K562 (cell line): Measurements from ENCODE around the gene CRB2. TPM values are rescaled to one million over a fixed set of nuclear protein-coding genes. Genes with fewer than 3 reads are reported as not detected.
A peak's percentile ranks its signal among the peaks of the same experiment; 100 is the strongest.

Source experiments
- C11orf30 ChIP-seq: fragments of 450-650 bp; IDR thresholded peaks from 2 replicates; pipeline ENCODE4 v1.6.1; 2016; ENCODE audit warnings: low read depth, mild to moderate bottlenecking
- CSDE1 ChIP-seq, 2 experiments: fragments of 450-650 bp; IDR thresholded peaks; 2 replicates each; pipeline ENCODE4 v1.6.1; 2016; ENCODE audit warnings: mild to moderate bottlenecking in 1 of 2
- EGR1 ChIP-seq: fragments of 450-650 bp; conservative IDR thresholded peaks from 2 replicates; pipeline ENCODE4 v1.6.1; 2017; ENCODE audit warnings: mild to moderate bottlenecking
- FOXK1 ChIP-seq: sonication (generic); formaldehyde crosslinking; IDR thresholded peaks from 2 replicates; pipeline ENCODE4 v1.8.0; 2022; ENCODE audit warnings: missing genetic modification reagents, mild to moderate bottlenecking, borderline replicate concordance
- HDGF ChIP-seq: fragments of 450-650 bp; IDR thresholded peaks from 2 replicates; pipeline ENCODE4 v1.6.1; 2016
- HMG20B ChIP-seq: fragments of 250-450 bp; sonication (Bioruptor Pico); IDR thresholded peaks from 2 replicates; pipeline ENCODE4 v1.5.0; 2021; ENCODE audit warnings: mild to moderate bottlenecking
- HNRNPK ChIP-seq: fragments of 200-400 bp; formaldehyde crosslinking; IDR thresholded peaks from one replicate; pipeline ENCODE4 v1.6.1; 2018; ENCODE audit warnings: mild to moderate bottlenecking, low read depth, low read length; ENCODE audit not compliant: poor library complexity, severe bottlenecking
- HNRNPUL1 ChIP-seq: fragments of 200-400 bp; formaldehyde crosslinking; IDR thresholded peaks from 2 replicates; pipeline ENCODE4 v1.6.1; 2017; ENCODE audit warnings: low read length
- LEF1 ChIP-seq: fragments of 450-650 bp; IDR thresholded peaks from 2 replicates; pipeline ENCODE4 v1.6.1; 2016; ENCODE audit warnings: mild to moderate bottlenecking
- MEF2D ChIP-seq: conservative IDR thresholded peaks from 2 replicates; pipeline ENCODE4 v1.6.1; 2016; ENCODE audit warnings: low read depth, missing genetic modification characterization, missing compliant biosample characterization
- MYNN ChIP-seq, 2 experiments: sonication (generic); formaldehyde crosslinking in 1 of 2; IDR thresholded peaks; 2 replicates each; pipeline versions ENCODE4 v1.5.0 to v1.6.1; 2016 to 2020; ENCODE audit warnings: antibody characterized with exemption in 1 of 2, missing genetic modification reagents in 1 of 2
- NCOA1 ChIP-seq: fragments of 450-650 bp; IDR thresholded peaks from 2 replicates; pipeline ENCODE4 v1.6.1; 2016; ENCODE audit warnings: low read depth
- POU5F1 ChIP-seq: fragments of 150-350 bp; IDR thresholded peaks from 2 replicates; pipeline ENCODE4 v1.6.1; 2014; ENCODE audit warnings: borderline replicate concordance, low read length, low read depth, mild to moderate bottlenecking; ENCODE audit not compliant: partially characterized antibody
- RCOR1 ChIP-seq, 2 experiments: IDR thresholded peaks; 2 replicates each; pipeline ENCODE4 v1.6.1; 2012; ENCODE audit warnings: low read depth in 2 of 2, low read length in 2 of 2, borderline replicate concordance in 1 of 2, improper control_type of control experiment in 1 of 2
- VEZF1 ChIP-seq: fragments of 200-800 bp; sonication (Bioruptor generic); IDR thresholded peaks from 2 replicates; pipeline ENCODE4 v1.6.1; 2017; ENCODE audit warnings: missing genetic modification characterization, missing compliant biosample characterization
- ZBTB49 ChIP-seq: sonication (generic); formaldehyde crosslinking; IDR thresholded peaks from 2 replicates; pipeline ENCODE4 v1.8.0; 2022; ENCODE audit warnings: missing genetic modification reagents, mild to moderate bottlenecking, borderline replicate concordance
- polyA plus RNA-seq, 8 experiments: library from polyadenylated mRNA; depleted of rRNA in 4 of 8; stranded (reverse) in 5 of 8; unstranded in 3 of 8; fragments of >200 nt; fragmentation: Nextera tagmentation in 2 of 8; fragmentation: Illumina TruSeq in 1 of 8; extraction: Ambion mirVana in 2 of 8; extraction: Trizol in 1 of 8; gene quantifications; 2 replicates each; pipeline versions ENCODE4 v1.2.1 to v1.2.3, GENCODE V29; 2011 to 2014; ENCODE audit warnings: inconsistent platforms in 1 of 8, missing spikeins in 1 of 8
- total RNA-seq, 7 experiments: library from RNA; depleted of rRNA in 6 of 7; stranded (reverse); fragments of >200 nt in 6 of 7; fragmentation: Illumina TruSeq in 2 of 7; extraction: Trizol in 2 of 7; gene quantifications; 2 replicates each; pipeline versions ENCODE4 v1.2.1 to v1.2.3, GENCODE V29; 2011 to 2021; ENCODE audit warnings: low replicate concordance in 1 of 7
- TF ChIP-seq, protein P1 (sequence below): sonication (generic); formaldehyde crosslinking; IDR thresholded peaks from 2 replicates; pipeline ENCODE4 v1.8.1; 2023; ENCODE audit warnings: mild to moderate bottlenecking, missing genetic modification reagents, moderate library complexity
- TF ChIP-seq, protein P2 (sequence below): sonication (generic); formaldehyde crosslinking; IDR thresholded peaks from 2 replicates; pipeline ENCODE4 v1.8.0; 2023; ENCODE audit warnings: mild to moderate bottlenecking, missing genetic modification reagents
- TF ChIP-seq, protein P3 (sequence below): fragments of 450-650 bp; IDR thresholded peaks from 2 replicates; pipeline ENCODE4 v1.6.1; 2017; ENCODE audit warnings: mild to moderate bottlenecking, moderate library complexity

The CRB2 gene
- total and polyA plus RNA-seq, 9 of the 15 experiments (the other 6 are each of a cell fraction or from before 2014, with no cell fraction given), result 0.13 to 1.2 (median 0.25) TPM; not detected in 2

DNA sequence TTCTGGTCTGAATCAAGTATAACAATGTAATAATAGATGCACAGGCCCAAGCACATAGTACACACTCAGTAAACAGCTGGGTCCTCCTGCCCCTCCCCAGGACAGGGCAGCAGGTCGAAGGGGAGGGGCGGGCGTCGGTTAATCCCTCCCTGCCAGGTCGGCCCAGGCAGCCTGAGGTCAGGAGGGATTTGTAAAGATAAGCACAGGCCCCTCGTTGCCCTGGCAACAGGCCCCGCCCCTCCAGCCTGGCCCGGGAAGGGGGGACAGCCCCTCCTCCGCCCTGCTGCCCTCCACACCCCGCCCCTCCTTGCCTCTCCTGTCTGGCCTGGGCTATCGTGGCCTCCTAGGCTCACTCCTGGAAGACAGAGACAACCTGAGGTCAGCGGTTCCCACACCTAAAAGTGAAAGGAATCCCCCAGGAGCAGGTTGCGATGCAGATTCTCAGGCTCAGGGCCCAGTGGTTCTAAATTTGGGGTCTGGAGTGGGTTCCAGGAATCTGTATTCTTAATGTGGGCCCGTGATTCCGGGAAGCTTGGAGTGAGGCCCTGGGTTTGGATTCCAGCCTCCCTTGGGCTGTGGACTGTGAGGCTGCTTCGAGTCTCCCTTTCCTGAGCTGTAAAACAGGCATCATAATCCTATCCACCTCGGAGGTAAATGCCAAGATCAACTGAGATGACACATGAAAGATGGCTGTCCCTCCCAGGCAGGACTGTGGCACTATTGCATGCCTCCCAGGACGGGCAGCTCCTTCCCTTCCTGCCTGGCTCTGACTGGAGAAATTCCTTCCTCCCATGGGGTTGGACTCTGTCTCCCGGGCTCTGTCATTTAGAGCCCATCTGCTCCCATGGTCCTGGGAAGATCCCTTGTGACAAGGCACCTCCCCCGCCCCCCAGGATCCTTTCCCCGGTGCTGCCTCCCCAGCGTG lies 4.4 kb downstream of the CRB2 start (continued):
- TF ChIP-seq MYNN (IDR thresholded peaks at IDR 0.05), result 0 out of 2 replicates have a peak, but pooled peaks have one; percentile 53
- TF ChIP-seq MYNN (CRISPR knock-in tag; IDR thresholded peaks at IDR 0.05), result no peak
- TF ChIP-seq NCOA1, result 0 out of 2 replicates have a peak, but pooled peaks have one; percentile 28
- TF ChIP-seq, protein P1, sequence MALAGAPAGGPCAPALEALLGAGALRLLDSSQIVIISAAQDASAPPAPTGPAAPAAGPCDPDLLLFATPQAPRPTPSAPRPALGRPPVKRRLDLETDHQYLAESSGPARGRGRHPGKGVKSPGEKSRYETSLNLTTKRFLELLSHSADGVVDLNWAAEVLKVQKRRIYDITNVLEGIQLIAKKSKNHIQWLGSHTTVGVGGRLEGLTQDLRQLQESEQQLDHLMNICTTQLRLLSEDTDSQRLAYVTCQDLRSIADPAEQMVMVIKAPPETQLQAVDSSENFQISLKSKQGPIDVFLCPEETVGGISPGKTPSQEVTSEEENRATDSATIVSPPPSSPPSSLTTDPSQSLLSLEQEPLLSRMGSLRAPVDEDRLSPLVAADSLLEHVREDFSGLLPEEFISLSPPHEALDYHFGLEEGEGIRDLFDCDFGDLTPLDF (CRISPR knock-in tag), result no peak
- TF ChIP-seq HNRNPUL1, result no peak
- peak in 1 of 2 experiments; percentile 89; a peak in 2 of 4 replicates for TF ChIP-seq CSDE1 (IDR thresholded peaks at IDR 0.05)
- no peak for TF ChIP-seq EGR1
- TF ChIP-seq RCOR1 (IDR thresholded peaks at IDR 0.05; ENCODE audit: borderline replicate concordance in 1 of 2, low read depth in 2 of 2, low read length in 2 of 2), result peak in 1 of 2 experiments; percentile 91; a peak in 2 of 4 replicates
- TF ChIP-seq, protein P2, sequence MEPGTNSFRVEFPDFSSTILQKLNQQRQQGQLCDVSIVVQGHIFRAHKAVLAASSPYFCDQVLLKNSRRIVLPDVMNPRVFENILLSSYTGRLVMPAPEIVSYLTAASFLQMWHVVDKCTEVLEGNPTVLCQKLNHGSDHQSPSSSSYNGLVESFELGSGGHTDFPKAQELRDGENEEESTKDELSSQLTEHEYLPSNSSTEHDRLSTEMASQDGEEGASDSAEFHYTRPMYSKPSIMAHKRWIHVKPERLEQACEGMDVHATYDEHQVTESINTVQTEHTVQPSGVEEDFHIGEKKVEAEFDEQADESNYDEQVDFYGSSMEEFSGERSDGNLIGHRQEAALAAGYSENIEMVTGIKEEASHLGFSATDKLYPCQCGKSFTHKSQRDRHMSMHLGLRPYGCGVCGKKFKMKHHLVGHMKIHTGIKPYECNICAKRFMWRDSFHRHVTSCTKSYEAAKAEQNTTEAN, result no peak
- TF ChIP-seq, protein P3, sequence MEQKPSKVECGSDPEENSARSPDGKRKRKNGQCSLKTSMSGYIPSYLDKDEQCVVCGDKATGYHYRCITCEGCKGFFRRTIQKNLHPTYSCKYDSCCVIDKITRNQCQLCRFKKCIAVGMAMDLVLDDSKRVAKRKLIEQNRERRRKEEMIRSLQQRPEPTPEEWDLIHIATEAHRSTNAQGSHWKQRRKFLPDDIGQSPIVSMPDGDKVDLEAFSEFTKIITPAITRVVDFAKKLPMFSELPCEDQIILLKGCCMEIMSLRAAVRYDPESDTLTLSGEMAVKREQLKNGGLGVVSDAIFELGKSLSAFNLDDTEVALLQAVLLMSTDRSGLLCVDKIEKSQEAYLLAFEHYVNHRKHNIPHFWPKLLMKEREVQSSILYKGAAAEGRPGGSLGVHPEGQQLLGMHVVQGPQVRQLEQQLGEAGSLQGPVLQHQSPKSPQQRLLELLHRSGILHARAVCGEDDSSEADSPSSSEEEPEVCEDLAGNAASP, result no peak
- no peak for TF ChIP-seq MEF2D (tag)
- peak; percentile 75; the same call in 1 of the 2 replicates for TF ChIP-seq LEF1
- no peak for TF ChIP-seq POU5F1
- no peak for TF ChIP-seq HNRNPK
- peak; percentile 99 for TF ChIP-seq VEZF1
- TF ChIP-seq C11orf30, result no peak
- 0 out of 2 replicates have a peak, but pooled peaks have one; percentile 23 for TF ChIP-seq HDGF
- TF ChIP-seq HMG20B, result no peak; the same call in 1 of the 2 replicates
- no peak for TF ChIP-seq ZBTB49 (CRISPR knock-in tag)
- peak; percentile 63; the same call in 1 of the 2 replicates for TF ChIP-seq FOXK1
